ENCODE results near the gene DIPK1B.

DNA sequence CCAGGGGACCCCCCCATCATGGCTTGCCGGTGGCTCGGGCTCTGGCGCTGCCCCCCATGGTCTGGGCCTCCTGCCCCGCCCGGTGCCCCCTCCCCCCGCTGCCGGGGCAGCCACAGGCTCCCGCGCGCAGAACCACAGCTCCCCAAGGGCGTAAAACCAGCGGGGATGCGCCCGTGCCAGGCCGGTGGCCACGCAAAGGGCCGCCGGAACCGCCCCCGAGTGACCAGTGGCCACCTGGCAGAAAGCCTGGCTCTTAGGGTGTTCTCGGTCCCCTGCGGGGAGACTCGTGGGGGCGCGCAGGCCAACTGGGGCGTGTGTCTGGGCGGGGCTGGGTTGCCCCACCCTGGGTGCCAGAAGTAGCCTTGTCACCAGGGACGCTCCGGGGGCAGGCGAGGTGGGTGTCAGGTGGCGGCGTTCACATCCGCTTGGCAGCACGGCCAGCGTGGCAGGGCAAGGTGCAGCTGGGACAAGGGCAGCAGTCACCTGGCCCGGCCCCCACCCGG lies 24.6 kb upstream of the DIPK1B start:
- TF ChIP-seq, protein P1, sequence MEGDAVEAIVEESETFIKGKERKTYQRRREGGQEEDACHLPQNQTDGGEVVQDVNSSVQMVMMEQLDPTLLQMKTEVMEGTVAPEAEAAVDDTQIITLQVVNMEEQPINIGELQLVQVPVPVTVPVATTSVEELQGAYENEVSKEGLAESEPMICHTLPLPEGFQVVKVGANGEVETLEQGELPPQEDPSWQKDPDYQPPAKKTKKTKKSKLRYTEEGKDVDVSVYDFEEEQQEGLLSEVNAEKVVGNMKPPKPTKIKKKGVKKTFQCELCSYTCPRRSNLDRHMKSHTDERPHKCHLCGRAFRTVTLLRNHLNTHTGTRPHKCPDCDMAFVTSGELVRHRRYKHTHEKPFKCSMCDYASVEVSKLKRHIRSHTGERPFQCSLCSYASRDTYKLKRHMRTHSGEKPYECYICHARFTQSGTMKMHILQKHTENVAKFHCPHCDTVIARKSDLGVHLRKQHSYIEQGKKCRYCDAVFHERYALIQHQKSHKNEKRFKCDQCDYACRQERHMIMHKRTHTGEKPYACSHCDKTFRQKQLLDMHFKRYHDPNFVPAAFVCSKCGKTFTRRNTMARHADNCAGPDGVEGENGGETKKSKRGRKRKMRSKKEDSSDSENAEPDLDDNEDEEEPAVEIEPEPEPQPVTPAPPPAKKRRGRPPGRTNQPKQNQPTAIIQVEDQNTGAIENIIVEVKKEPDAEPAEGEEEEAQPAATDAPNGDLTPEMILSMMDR (conservative IDR thresholded peaks at IDR 0.05; ENCODE audit: low read depth, low read length): no peak
- TF ChIP-seq EZH2 (IDR thresholded peaks at IDR 0.05; ENCODE audit: low read length, unreplicated experiment): no peak
